Astrocyte (in vitro differentiated cells and primary cell): Measurements from ENCODE around the gene KHNYN. TPM values are rescaled to one million over a fixed set of nuclear protein-coding genes. Genes with fewer than 3 reads are reported as not detected.

Experiments used
- DNase-seq: peaks from one replicate; pipeline ENCODE4 v3.0.0-alpha.2; 2010; ENCODE audit warnings: low read depth
- FAIRE-seq: peaks from 2 replicates; lab custom pipeline; 2011; peaks lifted over from hg19 to GRCh38; lab: Jason Lieb, UNC
- H2AFZ ChIP-seq: 2 replicates; pipeline ENCODE4 v1.6.0; 2012; ENCODE audit warnings: low read depth, low read length, inconsistent platforms
- H3K27ac ChIP-seq: 2 replicates; pipeline ENCODE4 v1.5.1; 2011; ENCODE audit warnings: low read depth, low read length, inconsistent platforms
- H3K27me3 ChIP-seq: 2 replicates; pipeline ENCODE4 v1.6.0; 2011; ENCODE audit warnings: low read length, inconsistent platforms; ENCODE audit not compliant: insufficient read depth
- H3K36me3 ChIP-seq: 2 replicates; pipeline ENCODE4 v1.5.1; 2011; ENCODE audit warnings: low read length, inconsistent platforms; ENCODE audit not compliant: insufficient read depth
- H3K4me1 ChIP-seq: 2 replicates; pipeline ENCODE4 v1.5.1; 2011; ENCODE audit warnings: low read length, inconsistent platforms; ENCODE audit not compliant: insufficient read depth
- H3K4me2 ChIP-seq: 2 replicates; pipeline ENCODE4 v1.6.0; 2012; ENCODE audit warnings: low read length, inconsistent platforms
- H3K4me3 ChIP-seq: 2 replicates; pipeline ENCODE4 v1.5.1; 2011; ENCODE audit warnings: low read depth, mild to moderate bottlenecking, low read length, inconsistent platforms; ENCODE audit not compliant: insufficient read depth
- H3K79me2 ChIP-seq: 2 replicates; pipeline ENCODE4 v1.6.0; 2012; ENCODE audit warnings: mild to moderate bottlenecking, low read length, inconsistent platforms; ENCODE audit not compliant: insufficient read depth
- H3K9ac ChIP-seq: 2 replicates; pipeline ENCODE4 v1.6.0; 2012; ENCODE audit warnings: mild to moderate bottlenecking, low read length, inconsistent platforms
- H3K9me3 ChIP-seq: 2 replicates; pipeline ENCODE4 v1.5.1; 2012; ENCODE audit warnings: low read depth, mild to moderate bottlenecking, low read length, inconsistent platforms; ENCODE audit not compliant: insufficient read depth
- H4K20me1 ChIP-seq: 2 replicates; pipeline ENCODE4 v1.6.0; 2012; ENCODE audit warnings: low read length, inconsistent platforms; ENCODE audit not compliant: insufficient read depth
- H3K27ac Mint-ChIP-seq: one replicate; pipeline ENCODE4 v1.8.0; 2021; ENCODE audit warnings: mild to moderate bottlenecking, mixed read lengths; ENCODE audit not compliant: unreplicated experiment
- H3K27me3 Mint-ChIP-seq: one replicate; pipeline ENCODE4 v1.8.0; 2021; ENCODE audit warnings: low read depth, mixed read lengths; ENCODE audit not compliant: unreplicated experiment
- H3K36me3 Mint-ChIP-seq: one replicate; pipeline ENCODE4 v1.8.0; 2021; ENCODE audit warnings: low read depth, mixed read lengths; ENCODE audit not compliant: unreplicated experiment
- H3K4me1 Mint-ChIP-seq: one replicate; pipeline ENCODE4 v1.8.0; 2021; ENCODE audit warnings: low read depth, mixed read lengths; ENCODE audit not compliant: unreplicated experiment
- H3K4me3 Mint-ChIP-seq: one replicate; pipeline ENCODE4 v1.8.0; 2021; ENCODE audit warnings: mild to moderate bottlenecking, moderate library complexity, mixed read lengths; ENCODE audit not compliant: unreplicated experiment
- H3K9me3 Mint-ChIP-seq: one replicate; pipeline ENCODE4 v1.8.0; 2021; ENCODE audit warnings: mild to moderate bottlenecking, mixed read lengths; ENCODE audit not compliant: unreplicated experiment
- CTCF ChIP-seq: IDR thresholded peaks from 2 replicates; pipeline ENCODE4 v1.5.1; 2011; ENCODE audit warnings: low read depth, mild to moderate bottlenecking, inconsistent platforms, low read length, moderate library complexity; ENCODE audit not compliant: insufficient read depth
- EZH2 ChIP-seq: IDR thresholded peaks from 2 replicates; pipeline ENCODE4 v1.6.1; 2012; ENCODE audit warnings: mild to moderate bottlenecking, low read length, inconsistent platforms; ENCODE audit not compliant: insufficient read depth
- total RNA-seq: library from RNA; stranded (reverse); gene quantifications from 2 replicates; pipeline ENCODE4 v1.2.1, GENCODE V29; 2021

The KHNYN gene
- total RNA-seq, 1 donor from 2014 or later: 45.5 TPM

- Mint-ChIP-seq H3K27ac (no peak overlapping the region), H3K36me3 (peaks cover 35% of the 10 kb centered on the region), H3K4me3 (no peak overlapping the region), H3K9me3 (no peaks in the 10 kb centered on the region), H3K4me1 (peaks cover under 1% of the 10 kb centered on the region), H3K27me3 (peaks cover 2% of the 10 kb centered on the region)
- DNase-seq (no peak), FAIRE-seq (no peak)
- no peak overlapping the region for H3K9ac ChIP-seq
- H3K36me3 ChIP-seq: no peaks in the 10 kb centered on the region
- no peaks in the 10 kb centered on the region for H3K27me3 ChIP-seq
- H3K27ac ChIP-seq: no peak overlapping the region
- TF ChIP-seq CTCF: no peak
- TF ChIP-seq EZH2: no peak
- H3K9me3 ChIP-seq: no peaks in the 10 kb centered on the region
- no peaks in the 10 kb centered on the region for H3K4me1 ChIP-seq
- H3K4me3 ChIP-seq: no peak overlapping the region
- H2AFZ ChIP-seq: no peak overlapping the region
- H3K79me2 ChIP-seq: no peaks in the 10 kb centered on the region
- H4K20me1 ChIP-seq: no peaks in the 10 kb centered on the region
- H3K4me2 ChIP-seq: no peak overlapping the region
Observed at GRCh38 chr14:24409956-24410355, 19.8 kb upstream of the KHNYN start.

GRCh38 chr14:24411443-24412389 is 18.0 kb upstream of the KHNYN start:
- Histone ChIP-seq H3K9ac (no peak overlapping the region), H2AFZ (no peak overlapping the region), H3K4me1 (no peaks in the 10 kb centered on the region), H3K36me3 (no peaks in the 10 kb centered on the region), H3K27me3 (no peaks in the 10 kb centered on the region), H3K4me3 (no peak overlapping the region), H3K4me2 (no peak overlapping the region), H3K79me2 (no peaks in the 10 kb centered on the region), H3K27ac (no peak overlapping the region), H4K20me1 (no peaks in the 10 kb centered on the region), H3K9me3 (no peaks in the 10 kb centered on the region)
- FAIRE-seq: no peak
- Mint-ChIP-seq H3K36me3 (peaks cover 39% of the 10 kb centered on the region), H3K9me3 (peaks cover 2% of the 10 kb centered on the region), H3K4me3 (no peak overlapping the region), H3K27me3 (peaks cover 4% of the 10 kb centered on the region), H3K27ac (no peak overlapping the region), H3K4me1 (no peaks in the 10 kb centered on the region)
- TF ChIP-seq EZH2: no peak
- peak; percentile 61 for TF ChIP-seq CTCF
- peak; percentile 22 for DNase-seq

- H3K4me3 Mint-ChIP-seq: no peak overlapping the region
- peaks cover 13% of the 10 kb centered on the region for H3K27me3 Mint-ChIP-seq
- H3K4me1 ChIP-seq: no peaks in the 10 kb centered on the region
- no peak for FAIRE-seq
- no peak overlapping the region for H2AFZ ChIP-seq
- H3K4me2 ChIP-seq: no peak overlapping the region
- H3K9me3 Mint-ChIP-seq: peaks cover 2% of the 10 kb centered on the region
- peaks cover 33% of the 10 kb centered on the region for H3K36me3 Mint-ChIP-seq
- no peaks in the 10 kb centered on the region for H3K36me3 ChIP-seq
- H3K4me3 ChIP-seq: no peak overlapping the region
- peaks cover 6% of the 10 kb centered on the region for H3K27me3 ChIP-seq
- peak overlapping the region; percentile 30 for H3K27ac Mint-ChIP-seq
- no peak overlapping the region for H3K27ac ChIP-seq
- H3K4me1 Mint-ChIP-seq: no peaks in the 10 kb centered on the region
- no peaks in the 10 kb centered on the region for H3K79me2 ChIP-seq
- H3K9me3 ChIP-seq: no peaks in the 10 kb centered on the region
- no peak for DNase-seq
- H4K20me1 ChIP-seq: no peaks in the 10 kb centered on the region
- TF ChIP-seq CTCF (no peak), EZH2 (no peak)
- no peak overlapping the region for H3K9ac ChIP-seq
Observed at GRCh38 chr14:24414077-24414476, 15.7 kb upstream of the KHNYN start.
